Body of pancreas (tissue), 4 donors: ENCODE data around the gene CCDC107.
"Not testable (repeated sequence)": the region's sequence is repeated elsewhere in the genome, so short reads cannot be mapped to it uniquely, and the experiment has no call there.

ENCODE experiments used
- CTCF ChIP-seq, 7 experiments: fragments of 450-650 bp in 4 of 7; fragments of 200-600 bp in 3 of 7; sonication (generic) in 3 of 7; IDR thresholded peaks; one replicate each; pipeline ENCODE4 v1.5.1; 2016 to 2019; ENCODE audit warnings: antibody characterized with exemption in 7 of 7
- POLR2A ChIP-seq, 3 donors: fragments of 450-650 bp; IDR thresholded peaks; one replicate each; pipeline ENCODE4 v1.6.1; 2016; ENCODE audit warnings: antibody characterized with exemption in 3 of 3, mild to moderate bottlenecking in 2 of 3

- not testable (repeated sequence) for TF ChIP-seq CTCF, POLR2A (IDR thresholded peaks at IDR 0.05)
Observed at GRCh38 chr9:35640431-35640830, 17.7 kb upstream of the CCDC107 start.
